Hematopoietic multipotent progenitor cell (in vitro differentiated cells): ENCODE data around the gene TMPRSS13. TPM values are rescaled to one million over a fixed set of nuclear protein-coding genes. Genes with fewer than 3 reads are reported as not detected.
"Not testable (repeated sequence)": the region's sequence is repeated elsewhere in the genome, so short reads cannot be mapped to it uniquely, and the experiment has no call there.

Source experiments
- DNase-seq, 3 donors: peaks; one replicate each; pipeline ENCODE4 v3.0.0-alpha.2; 2011 to 2015; ENCODE audit warnings: low read depth in 2 of 3, low spot score in 2 of 3
- total RNA-seq: library from RNA; depleted of rRNA; stranded (reverse); fragments of >200 nt; gene quantifications from one replicate; pipeline ENCODE4 v1.2.3, GENCODE V29; 2012

Gene TMPRSS13
- total RNA-seq, 1 donor = 0.54 TPM

GRCh38 chr11:117875382-117876058 lies 53.7 kb downstream of the TMPRSS13 start:
- no peak for DNase-seq

DNA sequence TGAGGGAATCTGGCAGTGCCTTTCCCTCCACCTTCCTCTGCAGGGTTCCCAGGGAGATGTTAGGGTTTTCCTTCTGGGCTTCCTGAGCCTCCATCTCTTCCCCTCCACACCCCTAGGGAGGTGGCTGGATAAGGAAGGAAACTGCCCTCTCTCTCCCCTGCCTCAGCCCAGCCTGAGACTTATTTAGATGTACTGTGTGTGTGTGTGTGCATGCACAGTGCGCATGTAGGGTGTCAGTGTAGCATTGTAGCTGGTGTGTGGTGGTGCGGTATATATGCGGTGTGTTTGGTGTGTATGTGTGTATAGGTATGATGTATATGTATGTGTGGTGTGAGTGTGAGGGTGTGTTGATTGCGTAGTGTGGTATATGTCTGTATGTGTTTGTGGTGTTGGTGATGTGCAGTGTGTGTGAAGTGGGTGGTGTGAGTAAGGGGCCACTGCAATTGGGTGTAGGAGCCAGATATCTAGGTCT lies 54.3 kb downstream of the TMPRSS13 start:
- no peak for DNase-seq

DNA sequence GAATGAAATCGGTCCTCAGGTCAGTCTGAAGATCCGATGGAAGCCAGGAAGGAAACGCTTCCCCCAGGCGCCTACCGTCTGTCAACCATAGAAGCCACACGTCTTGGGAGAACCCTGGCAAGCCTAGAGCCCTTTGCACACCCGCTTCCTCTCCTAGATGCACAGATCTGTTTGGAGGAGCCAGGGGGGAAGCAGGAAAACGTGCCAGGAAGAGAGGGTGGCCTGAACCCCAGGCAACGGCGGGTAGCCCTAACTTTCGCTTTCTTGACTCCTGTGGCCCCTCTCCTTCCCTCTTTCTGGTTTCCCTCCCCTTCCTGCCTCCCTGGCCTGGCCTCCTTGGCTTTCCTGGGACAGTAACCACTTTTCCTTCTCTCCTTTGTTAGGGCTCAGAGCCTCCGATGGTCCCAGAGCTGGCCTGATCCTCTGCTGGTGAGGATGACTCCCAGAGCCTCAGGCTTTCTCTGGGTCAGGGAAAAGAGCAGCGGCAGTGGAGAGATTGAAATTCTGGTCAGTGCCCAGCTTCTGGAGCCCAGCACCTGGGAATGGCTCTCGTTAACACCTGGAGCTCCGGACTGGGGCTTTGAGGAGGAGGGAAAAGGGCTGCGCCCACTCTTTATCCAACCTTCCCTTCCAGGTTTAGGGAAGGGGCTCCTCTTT lies 54.8 kb downstream of the TMPRSS13 start:
- DNase-seq = no peak

DNA sequence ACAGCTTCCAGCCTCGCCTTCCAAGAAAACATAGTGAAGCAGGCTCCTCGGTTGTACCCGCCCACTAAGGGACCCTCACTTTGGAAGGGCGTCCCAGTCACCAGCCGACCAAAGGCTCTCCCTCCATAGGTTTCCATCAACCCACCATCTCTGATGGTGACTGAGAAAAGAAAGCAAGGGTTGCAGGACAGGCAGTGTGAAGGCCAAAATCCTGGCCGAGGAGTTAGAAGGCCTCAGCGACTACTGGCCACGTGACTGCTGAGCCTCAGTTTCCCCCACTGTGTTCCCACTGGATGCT lies 55.4 kb downstream of the TMPRSS13 start:
- DNase-seq = no peak

GRCh38 chr11:117872975-117873827 lies 56.0 kb downstream of the TMPRSS13 start:
- peak in 1 of 3 donors; percentile 39 for DNase-seq

GRCh38 chr11:117872420-117872961 lies 56.7 kb downstream of the TMPRSS13 start:
- DNase-seq = no peak

DNA sequence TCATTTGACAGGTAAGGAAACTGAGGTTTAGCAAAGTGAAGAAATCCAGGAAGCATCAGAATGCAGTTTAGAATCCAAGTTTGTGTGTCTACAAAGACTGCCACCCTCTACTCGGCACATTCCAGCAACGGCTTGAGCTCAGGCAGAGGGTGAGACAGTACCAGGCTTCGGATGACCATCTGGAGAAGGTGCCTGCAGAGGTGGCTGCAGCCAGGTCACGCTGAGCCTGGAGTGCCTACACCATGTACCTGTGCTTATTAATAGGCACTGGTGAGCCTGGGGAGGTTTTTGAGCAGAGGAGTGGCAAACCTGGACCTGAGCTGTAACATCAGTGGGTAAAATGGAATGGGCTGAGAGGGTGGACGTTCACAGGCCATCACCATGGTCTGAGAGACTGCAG lies 57.4 kb downstream of the TMPRSS13 start:
- DNase-seq = no peak

DNA sequence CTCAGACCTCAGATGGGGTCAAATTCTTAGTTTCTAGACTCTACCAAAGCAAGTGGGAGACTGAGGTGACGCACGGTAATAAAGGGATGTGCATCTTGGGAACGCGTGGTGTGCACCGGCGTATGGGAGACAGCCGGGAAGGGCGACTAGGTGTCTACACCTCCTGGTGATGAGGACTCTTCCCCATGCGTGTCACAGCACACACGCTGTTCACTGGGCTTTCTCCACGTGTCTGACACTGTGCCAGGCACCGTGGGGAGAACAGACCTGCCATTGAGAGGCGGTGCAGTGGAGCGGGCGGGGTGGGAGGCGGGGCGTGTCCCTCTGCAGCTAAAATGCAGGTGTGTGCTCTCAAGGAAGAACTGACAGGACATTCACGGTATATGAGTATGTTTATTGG lies 58.0 kb downstream of the TMPRSS13 start:
- no peak for DNase-seq

GRCh38 chr11:117870103-117870952 lies 58.9 kb downstream of the TMPRSS13 start:
- DNase-seq = no peak

DNA sequence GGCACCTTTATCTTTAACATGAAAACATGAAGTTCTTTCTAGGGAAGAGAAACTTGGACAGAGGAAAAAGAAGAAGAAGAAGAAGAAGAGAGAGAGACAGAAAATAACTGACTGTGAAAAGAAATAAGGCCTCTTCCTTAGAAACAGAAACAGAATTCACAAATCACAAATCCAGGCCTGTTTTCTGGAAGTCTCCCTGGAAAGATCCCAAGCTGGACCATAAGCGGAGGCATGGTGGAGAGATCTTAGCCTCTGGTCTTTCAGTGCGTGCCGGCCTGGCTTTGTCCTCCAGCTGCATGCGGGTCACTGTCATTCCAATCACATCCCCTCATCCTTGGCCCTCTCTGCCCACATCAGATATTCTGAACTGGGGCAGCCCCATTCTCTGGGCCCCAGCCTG lies 59.6 kb downstream of the TMPRSS13 start:
- DNase-seq = no peak

DNA sequence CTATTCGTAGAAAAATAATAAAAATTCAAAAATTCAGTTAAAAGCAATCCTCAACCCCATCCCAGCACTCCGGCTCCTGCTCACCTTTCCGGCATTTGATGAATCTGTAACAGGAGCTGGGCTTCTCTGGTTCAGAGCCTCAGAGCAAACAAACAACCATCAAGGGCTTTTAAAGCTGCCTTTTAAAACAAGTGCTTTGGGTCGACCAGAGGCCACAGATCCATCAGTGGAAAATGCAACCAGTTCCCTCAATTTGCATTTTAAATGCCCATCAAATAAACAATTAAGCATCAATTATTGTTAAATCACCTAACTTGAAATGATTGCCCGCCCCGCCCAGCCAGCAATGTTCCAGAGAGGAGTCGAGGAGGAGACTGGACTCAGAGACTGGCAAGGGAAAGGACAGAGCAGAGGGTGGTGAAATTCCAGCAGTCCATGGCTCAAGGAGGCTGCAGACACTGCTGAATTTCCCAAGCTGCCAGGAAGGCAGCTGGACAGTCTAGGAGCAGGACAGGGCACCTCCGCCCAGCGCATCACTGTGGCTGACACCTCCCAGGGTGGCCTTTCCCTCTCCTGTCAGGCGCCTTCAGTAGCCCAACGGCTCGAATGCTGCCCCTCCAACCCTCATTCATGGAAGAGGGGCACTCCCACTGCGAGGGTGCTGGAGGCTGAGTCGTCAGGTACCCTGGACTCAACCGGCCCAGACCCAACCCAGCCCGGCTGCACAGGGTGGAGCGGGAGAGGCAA lies 60.2 kb downstream of the TMPRSS13 start:
- no peak for DNase-seq

DNA sequence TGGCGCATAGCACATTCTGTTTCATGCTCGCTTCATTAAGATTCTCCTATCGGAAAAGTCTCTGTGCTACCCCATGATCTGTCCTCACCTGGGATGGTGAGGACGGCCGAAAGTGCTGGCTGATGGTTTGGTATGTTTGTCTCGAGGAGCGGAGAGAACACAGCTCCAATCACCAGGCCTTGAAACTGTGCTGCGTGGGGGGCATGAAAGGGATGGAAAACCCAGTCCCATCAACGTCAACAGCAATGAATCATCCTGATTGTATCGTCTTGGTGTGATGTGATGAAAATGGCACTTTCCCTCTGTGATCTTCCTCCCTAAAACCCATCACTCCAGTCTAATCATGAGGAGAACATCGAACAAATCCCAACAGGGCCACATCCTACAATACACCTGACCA lies 61.1 kb downstream of the TMPRSS13 start:
- no peak for DNase-seq

GRCh38 chr11:117866526-117866925 lies 62.7 kb downstream of the TMPRSS13 start:
- no peak for DNase-seq

GRCh38 chr11:117865546-117865945 lies 63.7 kb downstream of the TMPRSS13 start:
- DNase-seq = not testable (repeated sequence)

DNA sequence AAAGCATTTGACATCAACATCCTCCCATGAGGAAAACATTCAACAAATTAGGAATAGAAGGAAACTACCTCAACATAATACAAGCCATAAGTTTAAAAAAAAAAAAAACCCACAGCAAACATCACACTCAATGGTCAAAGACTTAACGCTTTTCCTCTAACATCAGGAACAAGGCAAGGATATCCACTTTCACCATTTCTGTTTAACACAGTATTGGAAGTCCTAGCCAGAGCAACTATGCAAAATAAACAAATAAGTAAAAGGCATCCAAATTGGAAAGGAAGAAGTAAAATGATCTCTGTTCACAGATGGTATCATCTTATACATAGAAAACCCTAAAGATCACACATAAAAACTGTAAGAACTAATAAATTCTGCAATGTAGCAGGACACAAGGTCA lies 65.8 kb downstream of the TMPRSS13 start:
- DNase-seq = no peak

- no peak for DNase-seq
These were observed 66.4 kb downstream of the TMPRSS13 start for GRCh38 chr11:117862753-117863152.

GRCh38 chr11:117862019-117862725 lies 67.0 kb downstream of the TMPRSS13 start:
- no peak for DNase-seq

DNA sequence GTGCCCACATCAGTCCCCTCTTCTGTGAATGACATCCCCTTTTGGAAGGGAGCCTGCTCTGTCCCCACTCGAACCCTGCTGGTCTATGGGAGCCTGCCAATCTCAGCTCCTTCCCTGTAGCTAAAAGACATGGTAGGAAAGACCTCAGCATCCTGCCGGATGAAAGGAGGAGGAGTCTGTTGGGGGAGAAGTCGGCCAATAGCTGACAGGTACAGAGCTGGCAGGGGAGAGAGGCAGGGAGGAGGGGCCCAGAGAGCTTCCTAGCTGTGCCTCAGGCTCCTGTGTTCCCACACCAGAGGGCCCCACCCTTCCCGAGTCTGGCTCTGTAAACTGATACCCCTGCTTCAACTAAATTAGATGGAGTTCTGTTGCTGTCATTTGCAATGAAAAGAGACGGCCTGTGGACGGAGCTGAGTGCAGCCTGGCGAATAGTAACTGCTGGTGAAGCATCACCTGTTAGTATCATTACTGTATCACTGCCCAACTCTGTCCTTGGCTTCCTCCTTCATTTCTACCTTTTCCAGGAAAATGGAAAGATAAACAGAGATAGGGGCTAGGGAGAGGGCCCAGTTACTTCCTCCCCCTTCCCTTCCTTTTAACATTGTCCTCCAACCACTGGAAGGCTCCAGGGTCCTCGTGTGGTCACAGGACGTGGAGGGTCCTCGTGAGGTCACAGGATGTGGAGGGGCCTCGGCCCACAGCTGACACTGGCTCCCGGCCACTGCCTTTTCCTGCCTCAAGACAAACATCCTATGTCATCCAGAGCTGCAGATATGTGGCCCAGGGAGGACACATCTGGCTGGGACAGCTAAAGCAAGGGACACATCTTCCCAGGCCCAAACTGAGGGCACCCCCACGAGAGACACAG lies 67.8 kb downstream of the TMPRSS13 start:
- DNase-seq = no peak
